Sciatic nerve (tissue), 2 donors: ENCODE measurements around the gene FAM136A. TPM values are rescaled to one million over a fixed set of nuclear protein-coding genes. Genes with fewer than 3 reads are reported as not detected.
"Not testable (repeated sequence)": the region's sequence is repeated elsewhere in the genome, so short reads cannot be mapped to it uniquely, and the experiment has no call there.

ENCODE experiments used
- ATAC-seq: fragments of 200-7000 bp; cut with Tn5 transposase; one replicate; pipeline ENCODE4 v1.9.1; 2020; ENCODE audit warnings: mild to moderate bottlenecking, moderate library complexity
- DNase-seq: peaks from one replicate; pipeline ENCODE4 v3.0.0-alpha.2; 2020; ENCODE audit warnings: low spot score
- intact Hi-C: fragments of 100-400 bp; cut with DNase I; formaldehyde crosslinking; loops from one replicate; pipeline ENCODE4 v1.14.2; 2022
- total RNA-seq: library from RNA; stranded (reverse); fragmentation: NEBNext Ultra II Directional; extraction: Animal tissue kit (Norgen Biotek cat#: 25700); gene quantifications from one replicate; pipeline ENCODE4 v1.2.1, GENCODE V29; 2021
- donor health status: DM: no; HTN: no; CAD: no.
- donor health status: DM: no; HTN: no; CAD: no.

Gene FAM136A
- total RNA-seq, 1 donor from 2014 or later = 13.2 TPM

- ATAC-seq (no peak), DNase-seq (no peak)
- intact Hi-C loops = no loop called here
Observed at GRCh38 chr2:70303186-70303585, 1.3 kb upstream of the FAM136A start.

- intact Hi-C loops, ATAC-seq, DNase-seq: not testable (repeated sequence)
Observed at GRCh38 chr2:70302195-70302546, 304 bp upstream of the FAM136A start.

- intact Hi-C loops = no loop called here
- DNase-seq = no peak
- no peak for ATAC-seq
Observed at GRCh38 chr2:70300771-70301343, 1.0 kb downstream of the FAM136A start.

- intact Hi-C loops, DNase-seq, ATAC-seq: not testable (repeated sequence)
Observed at GRCh38 chr2:70297828-70298227, 4.0 kb downstream of the FAM136A start.

GRCh38 chr2:70283500-70284191, 18.2 kb downstream of the FAM136A start:
- no peak for ATAC-seq
- intact Hi-C loops = no loop called here
- no peak for DNase-seq

- DNase-seq (no peak), ATAC-seq (no peak)
- intact Hi-C loops = no loop called here
Observed at GRCh38 chr2:70282439-70282838, 19.4 kb downstream of the FAM136A start.

DNA sequence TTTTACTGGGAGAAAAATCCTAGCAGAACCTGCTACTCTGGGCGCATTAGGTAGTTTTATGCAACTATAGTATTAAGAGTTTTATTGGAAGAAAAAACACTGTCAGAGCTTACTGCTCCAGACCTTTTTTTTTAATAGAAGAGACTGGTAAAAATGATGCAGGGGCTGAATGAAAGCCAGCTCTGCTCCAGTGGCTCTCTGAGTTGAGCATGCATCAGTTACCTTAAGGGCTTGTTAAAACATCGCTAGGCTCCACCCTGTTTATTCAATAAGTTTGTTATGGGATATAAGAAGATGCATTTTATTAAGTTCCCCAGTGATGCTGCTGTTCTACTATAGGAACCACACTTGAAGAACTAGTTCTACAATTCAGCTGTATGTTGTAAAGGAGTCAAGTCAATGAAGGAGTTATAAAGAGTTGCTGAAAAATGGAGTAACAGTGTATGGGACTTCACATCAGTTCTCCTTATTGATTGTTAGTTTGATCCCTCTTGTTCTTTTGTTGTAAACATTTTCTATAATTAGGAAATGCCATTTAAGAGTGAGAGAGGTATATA, 21.5 kb downstream of the FAM136A start:
- DNase-seq = no peak
- ATAC-seq = no peak
- intact Hi-C loops = no loop called here

DNA sequence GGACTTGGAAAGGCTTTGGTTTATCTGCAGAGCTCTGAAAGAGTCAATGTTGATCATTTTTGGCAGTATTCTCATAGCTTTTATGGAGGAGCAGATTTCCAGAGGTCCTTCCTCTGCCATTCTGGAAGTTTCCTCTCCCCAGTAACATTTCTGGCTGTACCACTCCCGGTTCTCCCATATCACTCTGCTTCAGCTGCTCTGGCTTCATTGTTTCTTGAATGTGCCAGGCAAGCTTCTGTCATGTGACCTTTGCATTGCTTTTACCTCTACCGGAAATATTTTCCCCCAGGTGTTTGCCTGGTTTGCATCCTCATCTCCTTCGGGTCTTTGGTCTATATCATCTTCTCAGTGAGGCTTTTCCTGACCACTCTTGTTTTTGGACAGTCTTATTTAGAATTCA, 31.5 kb downstream of the FAM136A start:
- no peak for ATAC-seq
- intact Hi-C loops = no loop called here

DNA sequence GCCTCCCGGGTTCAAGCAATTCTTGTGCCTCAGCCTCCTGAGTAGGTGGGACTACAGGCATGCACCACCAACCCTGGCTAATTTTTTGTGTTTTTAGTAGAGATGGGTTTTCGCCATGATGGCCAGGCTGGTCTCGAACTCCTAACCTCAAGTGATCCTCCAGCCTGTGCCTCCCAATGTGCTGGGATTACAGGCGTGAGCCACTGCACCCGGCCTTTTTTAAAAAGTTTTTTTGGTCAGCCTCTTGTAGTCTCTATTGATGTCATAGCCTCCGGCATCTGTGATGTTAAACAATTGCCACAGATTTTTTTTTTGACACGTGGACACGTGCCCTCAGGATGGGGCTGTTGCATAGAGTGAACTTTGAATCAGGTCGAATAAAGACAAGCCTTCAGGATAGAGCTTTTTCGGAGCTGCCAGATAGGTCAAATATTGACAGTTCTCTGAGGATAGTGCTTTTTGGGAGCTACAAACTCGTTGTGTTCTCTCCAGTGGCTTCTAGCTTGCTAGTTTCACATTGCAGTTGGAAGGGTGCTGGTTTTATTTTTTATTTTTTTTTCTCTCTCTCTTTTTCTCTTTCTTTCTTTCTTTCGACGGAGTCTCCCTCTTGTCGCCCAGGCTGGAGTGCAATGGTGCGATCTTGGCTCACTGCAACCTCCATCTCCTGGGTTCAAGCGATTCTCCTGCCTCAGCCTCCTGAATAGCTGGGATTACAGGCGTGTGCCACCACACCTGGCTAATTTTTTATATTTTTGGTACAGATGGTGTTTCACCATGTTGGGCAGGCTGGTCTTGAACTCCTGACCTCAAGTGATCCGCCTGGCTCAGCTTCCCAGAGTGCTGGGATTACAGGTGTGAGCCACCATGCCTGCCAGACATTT, 32.2 kb downstream of the FAM136A start:
- intact Hi-C loops, ATAC-seq, DNase-seq: not testable (repeated sequence)

More for the DNA sequence above, 31.5 kb downstream of the FAM136A start:
- no peak for DNase-seq

DNA sequence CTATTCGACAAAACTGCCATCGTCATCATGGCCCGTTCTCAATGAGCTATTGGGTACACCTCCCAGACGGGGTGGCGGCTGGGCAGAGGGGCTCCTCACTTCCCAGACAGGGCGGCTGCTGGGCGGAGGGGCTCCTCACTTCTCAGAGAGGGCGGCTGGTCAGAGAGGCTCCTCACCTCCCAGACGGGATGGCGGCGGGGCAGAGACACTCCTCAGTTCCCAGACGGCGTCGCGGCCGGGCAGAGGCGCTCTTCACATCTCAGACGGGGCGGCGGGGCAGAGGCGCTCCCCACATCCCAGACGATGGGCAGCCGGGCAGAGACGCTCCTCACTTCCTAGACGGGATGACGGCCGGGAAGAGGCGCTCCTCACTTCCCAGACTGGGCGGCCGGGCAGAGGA, 34.9 kb downstream of the FAM136A start:
- ATAC-seq, DNase-seq, intact Hi-C loops: not testable (repeated sequence)

GRCh38 chr2:70261501-70261900, 40.4 kb downstream of the FAM136A start:
- no peak for ATAC-seq
- DNase-seq = no peak
- intact Hi-C loops = no loop called here

DNA sequence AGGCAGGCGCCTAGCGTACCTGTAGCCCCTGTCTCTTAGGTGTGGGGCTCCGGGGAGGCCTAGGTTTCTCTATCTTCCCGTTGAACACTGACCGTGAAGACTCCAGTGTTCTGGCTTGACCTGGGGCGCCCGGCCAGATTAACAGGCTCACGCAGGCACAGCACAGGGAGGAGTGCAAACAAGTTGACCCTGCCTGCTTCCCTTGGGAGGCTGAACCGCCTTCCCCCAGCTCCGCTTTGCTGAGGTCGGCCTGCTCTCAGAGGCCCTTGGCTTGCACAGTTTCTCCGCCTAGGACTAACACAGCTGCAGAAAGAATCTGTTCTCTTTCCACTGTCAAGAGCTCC, 43.4 kb downstream of the FAM136A start:
- ATAC-seq (peak; percentile 82), DNase-seq (peak; percentile 84)
- intact Hi-C loops = no loop called here

DNA sequence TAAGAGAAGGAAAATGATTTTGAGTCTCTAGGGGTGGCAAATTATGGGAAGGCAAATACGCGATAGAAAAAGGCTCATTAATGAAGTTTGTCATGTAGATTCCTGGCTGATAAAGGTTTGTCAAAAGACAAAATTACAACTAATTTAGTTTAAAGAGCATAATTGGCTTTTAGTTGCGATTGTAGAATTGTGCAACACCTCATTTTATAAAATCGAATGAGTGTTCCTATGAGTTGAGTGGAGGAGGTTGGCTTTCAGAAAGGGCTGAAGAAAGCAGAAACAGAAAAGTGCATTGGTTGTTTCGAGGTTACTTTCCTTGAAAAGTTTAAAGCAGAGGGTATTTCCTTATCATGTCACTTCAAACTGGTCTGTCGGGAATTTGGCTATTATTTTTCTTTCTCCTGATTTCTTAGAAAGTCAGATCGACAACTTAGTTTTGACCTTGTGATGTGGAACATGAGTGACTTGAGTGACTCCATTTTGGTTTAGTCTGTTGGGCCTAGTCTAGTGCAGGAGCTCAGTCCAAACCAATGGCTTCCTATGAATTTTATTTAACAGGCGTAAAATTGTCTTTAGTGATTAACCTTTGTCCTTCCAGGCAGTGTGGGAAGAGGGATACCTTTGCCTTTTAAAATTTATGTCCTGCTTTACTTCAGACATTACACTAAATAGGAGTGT, 46.1 kb downstream of the FAM136A start:
- DNase-seq (no peak), ATAC-seq (no peak)
- intact Hi-C loops = no loop called here

DNA sequence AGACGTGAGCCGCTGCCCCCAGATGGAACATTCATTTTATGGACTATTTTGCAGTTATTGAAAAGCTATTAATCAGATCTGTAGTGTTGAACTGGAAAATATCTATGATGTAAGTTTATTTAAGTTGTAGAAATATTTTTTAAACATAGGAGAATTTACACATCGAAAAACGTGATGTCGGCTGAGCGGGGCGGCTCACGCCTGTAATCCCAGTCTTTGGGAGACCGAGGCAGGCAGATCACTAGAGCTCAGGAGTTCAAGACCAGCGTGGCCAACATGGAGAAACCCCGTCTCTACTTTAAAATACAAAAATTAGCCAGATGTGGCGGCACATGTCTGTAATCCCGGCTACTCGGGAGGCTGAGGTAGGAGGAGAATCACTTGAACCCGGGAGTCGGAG, 51.4 kb downstream of the FAM136A start:
- DNase-seq = no peak

GRCh38 chr2:70248181-70248847, 53.6 kb downstream of the FAM136A start, which contains the start of gene TIA1:
TSS of gene TIA1 (minus strand) at chr2:70248628. CDS start at chr2:70248430, 198 bp downstream.
- intact Hi-C loops = no loop called here
- peak; percentile 99 for ATAC-seq
- peak; percentile 98 for DNase-seq

More for the DNA sequence above, 51.4 kb downstream of the FAM136A start:
- ATAC-seq = no peak
- intact Hi-C loops = no loop called here

GRCh38 chr2:70247364-70248180, 54.3 kb downstream of the FAM136A start:
- intact Hi-C loops = no loop called here
- DNase-seq (no peak), ATAC-seq (no peak)
